Tibial nerve (tissue), 4 donors: ENCODE data around the gene FGD6. TPM values are rescaled to one million over a fixed set of nuclear protein-coding genes. Genes with fewer than 3 reads are reported as not detected.

ENCODE experiments used
- DNase-seq, 2 donors: peaks; one replicate each; pipeline ENCODE4 v3.0.0-alpha.2; 2019; ENCODE audit warnings: low spot score in 2 of 2
- H3K27ac ChIP-seq, 4 donors: fragments of 200-600 bp; sonication (generic) in 3 of 4; one replicate each; pipeline ENCODE4 v1.5.1; 2017 to 2019; ENCODE audit warnings: mild to moderate bottlenecking in 1 of 4
- H3K27me3 ChIP-seq, 2 donors: fragments of 200-600 bp; sonication (generic) in 1 of 2; one replicate each; pipeline versions ENCODE4 v1.5.1 to v1.6.0; 2017 to 2019
- H3K36me3 ChIP-seq, 3 donors: fragments of 200-600 bp; sonication (generic); one replicate each; pipeline ENCODE4 v1.5.1; 2018 to 2019
- H3K4me1 ChIP-seq, 4 donors: fragments of 200-600 bp; sonication (generic) in 3 of 4; one replicate each; pipeline ENCODE4 v1.5.1; 2017 to 2019
- H3K4me3 ChIP-seq, 4 donors: fragments of 200-600 bp; sonication (generic) in 3 of 4; one replicate each; pipeline ENCODE4 v1.5.1; 2017 to 2019; ENCODE audit warnings: mild to moderate bottlenecking in 1 of 4, moderate library complexity in 1 of 4
- H3K9me3 ChIP-seq, 4 donors: fragments of 200-600 bp; sonication (generic) in 3 of 4; one replicate each; pipeline ENCODE4 v1.5.1; 2017 to 2019
- EP300 ChIP-seq, 2 donors: sonication (generic); formaldehyde crosslinking; IDR thresholded peaks; one replicate each; pipeline ENCODE4 v1.6.1; 2017; ENCODE audit warnings: antibody characterized with exemption in 2 of 2, mild to moderate bottlenecking in 1 of 2
- POLR2A ChIP-seq, 2 donors: fragments of 450-650 bp; IDR thresholded peaks; one replicate each; pipeline ENCODE4 v1.6.1; 2017; ENCODE audit warnings: antibody characterized with exemption in 2 of 2, mild to moderate bottlenecking in 2 of 2, moderate library complexity in 2 of 2
- WGBS, 2 donors: methylation state at CpG; one replicate each; pipeline ENCODE4 v1.1.5; 2018; 5-methylcytosine and 5-hydroxymethylcytosine counted together
- total RNA-seq, 4 donors: library from RNA; depleted of rRNA; stranded (reverse); fragments of >200 nt; gene quantifications; one replicate each; pipeline ENCODE4 v1.1.0, GENCODE V29; 2016
- TF ChIP-seq, protein P1 (sequence below), 5 experiments: fragments of 200-600 bp in 3 of 5; fragments of 450-650 bp in 2 of 5; sonication (generic) in 3 of 5; IDR thresholded peaks; one replicate each; pipeline ENCODE4 v1.5.1; 2016 to 2019; ENCODE audit warnings: antibody characterized with exemption in 5 of 5, mild to moderate bottlenecking in 3 of 5, moderate library complexity in 2 of 5

The FGD6 gene
- total RNA-seq, 4 donors from 2014 or later = 9.2 to 13.4 (median 11.7) TPM

GRCh38 chr12:95055057-95055456 lies 162.2 kb downstream of the FGD6 start:
- Histone ChIP-seq H3K4me1 (no peaks in the 10 kb centered on the region), H3K27me3 (no peaks in the 10 kb centered on the region), H3K9me3 (no peaks in the 10 kb centered on the region), H3K4me3 (no peak overlapping the region), H3K36me3 (peaks cover 0 to 97% (median 2%) of the 10 kb centered on the region in 3 donors), H3K27ac (no peak overlapping the region)
- TF ChIP-seq, protein P1, sequence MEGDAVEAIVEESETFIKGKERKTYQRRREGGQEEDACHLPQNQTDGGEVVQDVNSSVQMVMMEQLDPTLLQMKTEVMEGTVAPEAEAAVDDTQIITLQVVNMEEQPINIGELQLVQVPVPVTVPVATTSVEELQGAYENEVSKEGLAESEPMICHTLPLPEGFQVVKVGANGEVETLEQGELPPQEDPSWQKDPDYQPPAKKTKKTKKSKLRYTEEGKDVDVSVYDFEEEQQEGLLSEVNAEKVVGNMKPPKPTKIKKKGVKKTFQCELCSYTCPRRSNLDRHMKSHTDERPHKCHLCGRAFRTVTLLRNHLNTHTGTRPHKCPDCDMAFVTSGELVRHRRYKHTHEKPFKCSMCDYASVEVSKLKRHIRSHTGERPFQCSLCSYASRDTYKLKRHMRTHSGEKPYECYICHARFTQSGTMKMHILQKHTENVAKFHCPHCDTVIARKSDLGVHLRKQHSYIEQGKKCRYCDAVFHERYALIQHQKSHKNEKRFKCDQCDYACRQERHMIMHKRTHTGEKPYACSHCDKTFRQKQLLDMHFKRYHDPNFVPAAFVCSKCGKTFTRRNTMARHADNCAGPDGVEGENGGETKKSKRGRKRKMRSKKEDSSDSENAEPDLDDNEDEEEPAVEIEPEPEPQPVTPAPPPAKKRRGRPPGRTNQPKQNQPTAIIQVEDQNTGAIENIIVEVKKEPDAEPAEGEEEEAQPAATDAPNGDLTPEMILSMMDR (IDR thresholded peaks at IDR 0.05) = no peak
- no peak for TF ChIP-seq POLR2A (IDR thresholded peaks at IDR 0.05)
- no peak for TF ChIP-seq EP300 (IDR thresholded peaks at IDR 0.05)
- 70 to 78% methylated on average over 2 of the region's 2 CpGs for WGBS, 2 donors
- DNase-seq = no peak

GRCh38 chr12:95054206-95054605 lies 163.1 kb downstream of the FGD6 start:
- 65 to 70% methylated on average over 2 of the region's 2 CpGs for WGBS, 2 donors

GRCh38 chr12:95051241-95051640 lies 166.0 kb downstream of the FGD6 start:
- 92 to 93% methylated on average over 4 of the region's 4 CpGs for WGBS, 2 donors
- Histone ChIP-seq H3K36me3 (peaks cover 0 to 94% (median 0%) of the 10 kb centered on the region in 3 donors), H3K9me3 (no peaks in the 10 kb centered on the region), H3K27ac (no peak overlapping the region), H3K4me3 (no peak overlapping the region), H3K4me1 (no peaks in the 10 kb centered on the region), H3K27me3 (no peaks in the 10 kb centered on the region)
- no peak for DNase-seq
- TF ChIP-seq POLR2A (IDR thresholded peaks at IDR 0.05) (no peak), EP300 (IDR thresholded peaks at IDR 0.05) (no peak)
- TF ChIP-seq, protein P1 (IDR thresholded peaks at IDR 0.05) = no peak

More at GRCh38 chr12:95054206-95054605, 163.1 kb downstream of the FGD6 start:
- no peak overlapping the region for H3K27ac ChIP-seq
- TF ChIP-seq, protein P1 (IDR thresholded peaks at IDR 0.05) = no peak
- no peak for TF ChIP-seq POLR2A (IDR thresholded peaks at IDR 0.05)
- TF ChIP-seq EP300 (IDR thresholded peaks at IDR 0.05) = no peak
- DNase-seq = no peak
- H3K36me3 ChIP-seq = peaks cover 0 to 95% (median 2%) of the 10 kb centered on the region in 3 donors
- H3K4me1 ChIP-seq = no peaks in the 10 kb centered on the region
- no peak overlapping the region for H3K4me3 ChIP-seq
- no peaks in the 10 kb centered on the region for H3K9me3 ChIP-seq
- H3K27me3 ChIP-seq = no peaks in the 10 kb centered on the region

DNA sequence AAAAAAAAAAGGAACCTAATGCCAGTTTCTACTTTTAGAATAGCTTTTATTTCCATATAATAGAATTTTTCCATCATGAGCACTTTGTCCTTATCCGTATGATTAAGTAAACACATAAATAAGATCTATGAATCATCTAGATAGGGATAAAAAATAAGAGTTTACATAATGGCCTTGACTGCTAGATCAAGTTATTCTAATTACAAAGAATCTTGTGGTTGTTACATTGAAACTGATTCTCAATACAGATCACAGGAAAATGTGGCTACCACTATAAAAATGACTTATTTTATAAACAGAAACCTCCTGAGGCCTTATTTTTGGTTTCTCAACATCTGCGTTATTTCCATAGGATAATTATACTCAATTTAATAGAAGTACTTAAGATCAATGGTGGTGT lies 179.4 kb downstream of the FGD6 start:
- Histone ChIP-seq H3K36me3 (peaks cover 0 to 71% (median 0%) of the 10 kb centered on the region in 3 donors), H3K9me3 (no peaks in the 10 kb centered on the region), H3K4me1 (no peaks in the 10 kb centered on the region), H3K4me3 (no peak overlapping the region), H3K27ac (no peak overlapping the region), H3K27me3 (no peaks in the 10 kb centered on the region)
- WGBS, 2 donors = 85 to 89% methylated on average over 2 of the region's 2 CpGs
- TF ChIP-seq POLR2A (IDR thresholded peaks at IDR 0.05) = no peak
- no peak for TF ChIP-seq EP300 (IDR thresholded peaks at IDR 0.05)
- TF ChIP-seq, protein P1 (IDR thresholded peaks at IDR 0.05) = no peak
- DNase-seq = no peak

DNA sequence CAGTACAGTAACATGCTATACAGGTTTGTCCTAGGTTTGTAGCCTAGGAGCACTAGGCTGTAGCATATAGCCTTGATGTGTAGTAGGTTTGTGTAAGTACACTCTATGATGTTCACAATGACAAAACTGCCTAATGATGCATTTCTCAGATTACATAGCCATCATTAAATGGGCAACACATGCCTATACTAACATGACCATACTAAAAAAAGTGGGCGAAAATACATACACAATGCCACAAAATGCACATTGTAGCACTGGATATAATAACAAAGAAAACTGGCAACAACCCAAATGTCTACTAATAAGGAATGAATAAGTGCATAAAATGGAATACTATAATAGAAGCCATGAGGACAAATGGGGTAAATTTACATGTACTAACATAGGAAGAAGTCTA lies 182.5 kb downstream of the FGD6 start:
- DNase-seq = no peak
- peaks cover 0 to 79% (median 2%) of the 10 kb centered on the region in 3 donors for H3K36me3 ChIP-seq
- no peaks in the 10 kb centered on the region for H3K4me1 ChIP-seq
- no peak for TF ChIP-seq EP300 (IDR thresholded peaks at IDR 0.05)
- TF ChIP-seq POLR2A (IDR thresholded peaks at IDR 0.05) = no peak
- TF ChIP-seq, protein P1 (IDR thresholded peaks at IDR 0.05) = no peak
- H3K27ac ChIP-seq = no peak overlapping the region
- no peak overlapping the region for H3K4me3 ChIP-seq
- 77 to 88% methylated on average over 1 of the region's 1 CpG for WGBS, 2 donors
- H3K27me3 ChIP-seq = no peaks in the 10 kb centered on the region
- no peaks in the 10 kb centered on the region for H3K9me3 ChIP-seq

Other genes with a start within 250 kb of the FGD6 start
- gene NDUFA12, start 213.8 kb downstream of the FGD6 start, total RNA-seq = 10 to 100 TPM; 59.6 to 82.3 (median 68.8) TPM
- gene NR2C1, start 143.8 kb downstream of the FGD6 start, total RNA-seq = 10 to 100 TPM; 64.5 to 93.5 (median 75.2) TPM
- gene VEZT, start 340 bp upstream of the FGD6 start, total RNA-seq = 100 to 1,000 TPM in 1 of 4 donors, 10 to 100 TPM in 3; 60.5 to 110 (median 73.5) TPM